NAMALWA (cell line): ENCODE measurements around the gene ZNF569.
"Not testable (repeated sequence)": the region's sequence is repeated elsewhere in the genome, so short reads cannot be mapped to it uniquely, and the experiment has no call there.

Experiments
- DNase-seq: peaks from one replicate; pipeline ENCODE4 v3.0.0-alpha.2; 2015; ENCODE audit warnings: low spot score

Gene ZNF569

DNA sequence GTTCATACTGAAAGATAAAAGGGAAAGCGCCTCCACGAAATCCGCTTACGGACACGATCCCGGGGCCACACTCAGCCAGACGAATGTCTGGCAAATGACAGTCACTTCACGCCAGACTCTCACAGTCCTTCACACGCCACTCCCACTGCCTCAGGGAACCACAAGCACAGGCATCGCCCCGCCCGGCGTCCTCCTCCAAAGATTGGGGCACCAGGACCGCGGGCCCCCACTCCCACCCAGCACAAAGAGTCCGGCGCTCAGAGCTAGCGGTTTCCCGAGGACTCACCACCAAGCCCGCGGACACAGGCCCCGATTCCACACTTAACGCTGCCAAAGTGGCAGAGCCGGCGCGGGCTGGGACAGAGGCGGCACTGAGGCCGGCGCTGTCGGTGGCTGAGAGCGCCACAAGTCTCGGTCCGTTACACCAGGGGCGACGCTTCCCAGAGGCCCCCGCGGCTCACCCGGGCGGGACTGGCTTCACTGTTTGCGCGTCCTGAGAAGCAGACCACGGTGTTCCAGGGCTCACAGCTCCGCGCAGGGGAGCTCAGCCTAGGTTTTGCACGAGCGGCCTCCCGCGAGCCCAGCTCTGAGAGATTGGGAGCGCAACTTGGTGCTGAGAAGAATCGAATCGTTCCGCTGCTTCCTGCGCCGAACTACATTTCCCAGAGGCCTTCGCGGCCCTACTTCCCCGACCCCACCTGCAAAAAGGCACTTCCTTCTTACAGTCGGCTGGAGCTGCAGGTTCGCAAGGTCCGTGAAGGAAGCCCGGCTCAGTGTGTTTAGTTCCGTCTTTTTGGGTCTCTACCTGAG is at the start of gene ZNF569:
ZNF569 (minus strand) TSS at position 647 of the 810 bp plus-strand sequence. CDS start 22,523 bp downstream, outside the sequence.
- peak; percentile 94 for DNase-seq

DNA sequence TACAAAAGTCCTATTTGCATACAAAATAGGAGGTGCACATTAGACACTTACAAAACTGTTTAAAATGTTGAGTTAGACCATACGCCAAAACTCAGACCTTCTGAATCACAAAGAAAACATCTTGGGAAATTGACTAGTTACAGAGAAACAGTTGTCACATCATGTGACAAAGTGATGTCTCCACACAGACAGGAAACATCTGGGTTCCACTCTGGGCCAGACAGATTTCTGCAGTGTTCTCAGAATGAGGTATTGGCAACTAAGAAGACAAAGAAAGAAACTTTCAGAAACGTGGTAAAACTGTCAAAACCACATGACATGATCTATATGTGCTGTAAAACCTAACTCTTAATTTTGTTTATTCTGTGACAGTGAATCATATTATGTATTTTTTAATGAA is 46.2 kb upstream of the ZNF569 start:
- no peak for DNase-seq

DNA sequence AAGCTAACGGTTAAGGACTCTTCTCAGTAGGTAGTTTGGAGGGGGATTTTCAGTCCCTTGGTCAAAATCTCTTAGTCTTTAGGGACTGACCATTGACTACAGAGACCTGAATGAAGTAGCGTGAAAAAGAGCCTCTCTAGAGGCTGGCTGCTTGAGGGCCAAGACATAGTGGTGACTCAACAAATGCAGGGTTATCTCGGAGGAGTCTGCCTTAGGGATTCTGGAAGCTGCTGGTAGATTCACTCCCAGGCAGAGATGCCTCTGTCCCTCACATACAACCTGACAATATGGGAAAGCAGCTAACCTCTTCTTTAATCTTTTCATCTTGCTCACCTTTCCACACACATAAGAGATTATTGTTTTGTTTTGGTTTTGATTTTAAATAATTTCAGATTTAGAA is 44.6 kb upstream of the ZNF569 start:
- no peak for DNase-seq

DNA sequence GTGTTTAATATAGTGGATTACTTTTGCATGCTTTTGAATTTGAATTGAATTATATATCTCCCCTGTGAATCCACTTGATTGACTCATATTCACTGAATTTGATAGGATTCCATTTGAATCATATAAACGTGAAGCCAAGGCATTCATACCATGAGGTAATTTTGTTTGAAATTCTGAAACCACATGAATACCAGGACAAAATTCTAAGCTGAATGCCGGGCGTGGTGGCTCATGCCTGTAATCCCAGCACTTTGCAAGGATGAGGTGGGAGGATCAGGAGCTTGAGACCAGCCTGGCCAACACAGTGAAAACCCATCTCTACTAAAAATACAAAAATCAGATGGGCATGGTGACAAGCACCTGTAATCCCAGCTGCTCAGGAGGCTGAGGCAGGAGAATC is 43.9 kb upstream of the ZNF569 start:
- no peak for DNase-seq

DNA sequence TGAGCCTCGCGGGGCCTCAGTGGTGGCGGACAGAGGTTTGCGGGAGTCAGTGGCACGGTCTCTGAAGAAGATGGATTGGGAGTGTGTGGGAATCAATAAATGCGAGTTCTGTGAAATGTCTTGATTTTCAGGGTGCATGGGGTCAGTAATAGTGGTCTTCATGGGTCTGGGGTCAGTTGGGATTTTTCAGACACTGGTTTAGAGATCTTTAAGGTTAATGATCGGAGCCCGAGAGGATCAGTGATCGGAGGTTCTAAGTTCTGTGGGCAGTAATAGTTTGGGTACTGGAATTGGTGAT is 39.9 kb upstream of the ZNF569 start:
- no peak for DNase-seq

DNA sequence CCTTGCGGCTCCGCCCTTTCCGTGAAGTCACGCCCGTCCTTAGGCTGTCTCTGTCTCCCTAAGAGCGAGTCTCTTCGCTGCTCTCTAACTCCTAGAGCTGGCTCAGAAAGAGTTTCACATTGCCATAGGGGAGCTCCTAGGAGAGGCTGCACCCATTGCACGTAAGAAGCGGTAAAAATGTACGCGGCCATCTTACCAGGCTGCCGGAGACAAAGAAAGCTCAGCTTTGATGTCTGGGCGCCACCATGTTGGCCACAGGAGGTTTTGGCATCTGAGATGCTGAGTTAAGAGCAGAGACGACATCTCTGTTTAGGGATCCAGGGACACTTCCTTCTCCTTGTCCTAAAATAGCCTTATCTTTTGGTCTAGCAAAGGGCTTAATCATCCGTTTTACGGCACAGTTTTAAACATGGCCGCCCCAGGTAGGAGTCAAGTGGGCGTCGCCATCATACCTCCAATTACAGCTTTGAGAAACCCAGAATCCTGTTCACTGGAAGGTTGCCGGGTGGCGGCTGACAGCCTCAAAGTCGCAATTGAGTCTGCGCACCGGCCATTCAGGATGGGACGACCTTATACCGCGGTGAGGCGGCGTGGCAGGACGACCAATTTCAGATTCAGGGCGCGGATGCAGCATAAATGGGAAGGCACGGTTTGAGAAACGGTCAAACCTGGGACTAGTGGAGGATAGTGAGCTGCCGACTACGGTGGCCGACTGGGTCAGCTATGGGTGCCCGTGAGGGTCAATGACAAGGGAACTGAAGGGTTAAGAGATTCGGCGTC is 39.3 kb upstream of the ZNF569 start, which contains the start of gene ZNF793:
ZNF793 (plus strand) TSS at position 553 of the 780 bp plus-strand sequence. CDS start 16,501 bp downstream, outside the sequence.
- no peak for DNase-seq

DNA sequence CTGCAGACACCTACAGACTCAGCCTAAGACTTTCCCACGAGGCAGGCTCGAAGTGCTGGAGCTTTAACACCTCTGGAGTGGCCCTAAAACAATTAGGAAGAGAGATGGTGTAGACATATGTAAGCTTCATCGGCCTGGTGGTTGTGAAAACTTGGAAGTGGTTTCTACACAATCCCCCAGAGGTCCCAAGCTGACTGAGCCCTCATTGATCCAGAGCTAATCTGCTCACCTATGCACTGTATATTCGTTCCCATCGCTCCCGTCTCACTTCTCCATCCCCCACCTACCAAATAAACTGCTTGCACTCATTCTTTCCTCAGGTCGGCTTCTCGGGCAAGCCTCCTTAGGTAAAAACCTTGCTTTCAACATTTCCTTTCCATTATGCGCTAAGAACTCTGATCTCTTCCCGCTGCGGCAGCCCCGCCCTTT is 38.7 kb upstream of the ZNF569 start:
- DNase-seq, result no peak

DNA sequence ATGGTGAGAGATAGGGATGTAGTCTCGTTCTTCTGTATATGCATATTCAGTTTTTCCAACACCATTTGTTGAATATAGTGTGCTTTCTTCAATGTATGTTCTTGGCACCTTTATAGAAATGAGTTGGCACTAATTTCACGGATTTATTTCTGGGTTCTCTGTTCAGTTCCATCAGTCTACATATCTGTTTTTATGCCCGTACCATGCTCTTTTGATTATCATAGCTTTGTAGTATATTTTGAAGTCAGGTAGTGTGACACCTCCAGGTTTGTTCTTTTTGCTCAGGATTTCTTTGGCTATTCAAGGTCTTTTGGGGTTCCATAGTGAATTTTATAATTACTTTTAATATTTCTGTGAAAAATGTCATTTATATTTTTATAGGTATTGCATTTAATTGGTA is 25.0 kb upstream of the ZNF569 start:
- DNase-seq, result no peak

DNA sequence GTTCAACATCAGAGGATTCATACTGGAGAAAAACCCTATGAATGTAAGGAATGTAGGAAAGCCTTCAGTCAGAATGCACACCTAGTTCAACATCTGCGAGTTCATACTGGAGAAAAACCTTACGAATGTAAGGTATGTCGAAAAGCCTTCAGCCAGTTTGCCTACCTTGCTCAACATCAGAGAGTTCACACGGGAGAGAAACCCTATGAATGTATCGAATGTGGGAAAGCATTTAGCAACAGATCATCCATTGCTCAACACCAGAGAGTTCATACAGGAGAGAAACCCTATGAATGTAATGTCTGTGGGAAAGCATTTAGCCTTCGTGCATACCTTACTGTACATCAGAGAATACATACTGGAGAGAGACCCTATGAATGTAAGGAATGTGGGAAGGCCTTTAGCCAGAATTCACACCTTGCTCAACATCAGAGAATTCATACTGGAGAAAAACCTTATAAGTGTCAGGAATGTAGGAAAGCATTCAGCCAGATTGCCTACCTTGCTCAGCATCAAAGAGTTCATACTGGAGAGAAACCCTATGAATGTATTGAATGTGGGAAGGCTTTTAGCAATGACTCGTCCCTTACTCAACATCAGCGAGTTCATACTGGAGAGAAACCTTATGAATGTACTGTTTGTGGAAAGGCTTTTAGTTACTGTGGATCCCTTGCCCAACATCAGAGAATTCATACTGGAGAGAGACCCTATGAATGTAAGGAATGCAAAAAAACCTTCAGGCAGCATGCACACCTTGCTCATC is 17.3 kb upstream of the ZNF569 start:
- DNase-seq, result no peak

DNA sequence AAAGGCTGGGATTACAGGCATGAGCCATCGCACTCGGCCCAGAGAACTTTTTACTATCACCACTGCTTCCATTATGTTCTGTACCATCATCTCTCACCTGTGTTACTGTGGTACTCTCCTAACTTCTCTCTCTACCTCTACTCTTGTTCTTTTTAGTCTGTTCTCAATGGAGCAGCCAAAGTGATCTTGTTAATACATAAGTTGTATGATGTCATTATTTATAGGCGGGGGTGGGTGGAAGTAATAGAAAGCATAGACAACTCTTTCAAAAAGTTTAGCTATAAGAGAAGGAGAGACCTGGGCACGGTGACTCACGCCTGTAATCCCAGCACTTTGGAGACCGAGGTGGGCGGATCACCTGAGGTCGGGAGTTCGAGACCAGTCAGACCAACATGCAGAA is 4.9 kb upstream of the ZNF569 start:
- DNase-seq, result no peak

DNA sequence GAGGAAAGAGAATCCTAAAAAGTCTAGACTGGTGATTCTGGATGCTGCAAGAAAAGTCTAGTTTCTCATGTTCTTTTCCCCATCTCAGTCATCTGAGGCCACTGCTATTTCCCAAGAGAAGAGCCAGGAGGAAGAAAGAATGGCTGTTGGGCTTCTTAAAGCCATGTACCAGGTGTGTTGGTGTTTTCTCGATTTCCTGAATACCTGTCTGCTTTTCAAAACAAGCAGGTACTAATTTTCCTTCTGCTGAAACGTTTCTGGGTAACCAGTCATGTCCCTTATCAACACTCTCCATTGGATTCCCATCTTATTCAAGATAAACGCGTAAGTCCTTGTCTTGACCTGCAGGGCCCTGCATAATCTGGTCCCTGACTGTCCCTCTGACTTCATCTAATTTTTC is 3.0 kb upstream of the ZNF569 start:
- no peak for DNase-seq

DNA sequence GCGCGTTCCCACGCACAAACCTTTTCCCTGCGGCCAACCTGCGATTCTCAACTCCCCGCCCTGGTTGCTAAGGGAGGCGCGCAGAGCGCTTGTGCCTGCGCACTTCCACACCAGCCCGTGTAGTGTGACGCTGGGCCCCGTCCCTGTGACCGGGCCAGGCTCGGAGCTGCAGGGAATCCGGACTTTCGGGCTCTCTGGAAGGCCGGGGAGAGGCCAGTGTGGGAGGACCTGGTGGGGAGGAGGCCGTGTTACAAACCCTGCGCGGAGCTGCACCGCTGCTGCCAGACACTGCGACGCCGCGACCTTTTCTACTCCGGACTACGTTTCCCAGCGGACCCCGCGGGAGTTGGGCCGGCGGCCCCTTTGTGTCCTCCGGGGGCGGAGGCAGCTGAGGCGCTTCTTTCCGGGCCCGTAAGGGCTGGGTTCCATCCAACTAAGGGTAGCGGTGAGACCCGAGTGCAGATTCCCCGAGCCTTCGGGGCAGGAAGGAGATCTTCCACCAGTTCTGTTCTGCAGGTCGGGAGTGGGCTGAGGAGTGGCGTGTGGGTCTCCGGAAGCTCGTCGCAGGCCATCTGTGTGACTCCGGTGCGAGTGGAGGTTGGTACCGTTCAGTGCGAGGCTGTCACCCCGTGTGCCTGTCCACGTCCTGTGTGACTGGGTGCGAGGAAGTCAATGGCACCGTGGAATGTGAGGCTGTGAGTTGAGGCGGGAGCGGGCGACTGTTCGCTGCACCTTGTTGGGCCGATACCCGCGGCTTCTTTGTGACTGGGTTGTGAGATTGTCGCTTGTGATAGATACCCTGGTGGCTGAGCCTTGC is 1.9 kb upstream of the ZNF569 start, which contains the start of gene ZNF570:
ZNF570 (plus strand) TSS at position 396 of the 817 bp plus-strand sequence. CDS start 999 bp downstream, outside the sequence.
- no peak for DNase-seq

DNA sequence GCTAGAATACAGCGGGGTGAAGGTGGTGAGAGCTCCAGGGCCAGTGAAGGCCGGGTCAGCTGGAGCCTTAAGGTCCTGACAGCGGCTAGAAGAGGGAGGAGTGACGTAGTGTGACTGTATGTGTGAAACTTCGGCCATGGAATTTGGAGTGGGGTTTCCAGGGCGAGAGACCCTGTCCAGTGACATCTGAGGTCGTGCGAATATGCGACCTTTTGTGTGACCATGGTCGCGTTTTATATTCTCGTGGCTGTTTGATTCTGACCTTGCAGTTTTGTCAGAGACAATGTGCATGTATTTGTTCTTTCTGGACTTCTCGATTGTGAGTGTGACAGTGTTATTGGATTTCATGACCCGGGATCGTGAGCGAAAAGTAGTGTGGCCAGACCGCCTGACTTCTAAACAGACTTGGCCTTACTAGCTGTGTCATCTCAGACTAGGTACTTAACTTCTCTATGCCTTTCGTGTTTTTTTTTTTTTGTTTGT is 405 bp upstream of the ZNF569 start:
- DNase-seq, result no peak

DNA sequence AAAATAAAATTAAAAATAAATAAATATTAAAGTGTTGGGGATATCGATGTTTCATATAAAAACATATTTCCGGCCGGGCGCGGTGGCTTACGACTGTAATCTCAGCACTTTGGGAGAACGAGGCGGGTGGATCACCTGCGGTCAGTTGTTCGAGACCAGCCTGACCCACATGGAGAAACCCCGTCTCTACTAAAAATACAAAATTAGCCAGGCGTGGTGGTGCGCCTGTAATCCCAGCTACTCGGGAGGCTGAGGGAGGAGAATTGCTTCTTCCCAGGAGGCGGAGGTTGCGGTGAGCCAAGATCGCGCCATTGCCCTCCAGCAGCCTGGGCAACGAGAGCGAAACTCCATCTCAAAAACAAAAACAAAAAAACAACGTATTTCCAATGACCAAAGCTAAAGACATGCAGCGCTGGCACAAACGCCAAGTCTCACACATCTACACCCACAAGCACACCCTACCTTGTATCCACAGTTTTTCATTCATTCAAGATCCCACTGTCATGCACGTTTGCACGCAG is 907 bp downstream of the ZNF569 start:
- no peak for DNase-seq

DNA sequence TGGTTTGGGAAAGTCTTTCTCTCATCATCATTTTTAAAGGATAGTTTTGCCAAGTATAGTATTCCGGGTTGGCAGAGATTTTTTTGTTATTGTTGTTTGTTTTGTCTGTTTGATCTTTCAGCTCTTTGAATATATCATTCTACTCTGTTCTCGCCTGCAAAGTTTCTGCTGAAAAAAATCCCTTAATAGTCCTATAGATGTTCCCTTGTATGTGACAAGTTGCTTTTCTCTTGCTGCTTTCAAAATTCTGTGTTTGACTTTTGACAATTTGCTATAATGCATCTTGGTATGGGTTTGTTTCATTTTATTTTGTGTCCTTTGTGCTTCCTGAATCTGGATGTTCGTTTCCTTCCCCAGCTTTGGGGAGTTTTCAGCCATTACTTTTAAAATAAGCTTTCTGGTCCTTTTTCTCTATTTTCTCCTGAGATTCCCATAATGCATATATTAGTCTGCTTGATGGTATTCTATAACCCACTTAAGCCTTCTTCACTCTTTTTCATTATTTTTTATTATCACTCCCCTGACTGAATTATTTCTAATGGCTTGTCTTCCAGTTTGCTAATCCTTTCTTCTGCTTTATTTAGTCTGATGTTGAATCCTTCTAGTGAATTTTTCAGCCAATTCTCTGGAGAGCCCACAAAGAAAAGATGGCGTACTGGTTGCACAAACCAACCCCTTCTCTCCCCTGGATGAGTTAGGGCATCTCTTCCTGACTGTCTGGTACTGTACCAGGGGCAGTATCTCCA is 14.6 kb downstream of the ZNF569 start:
- DNase-seq, result no peak

DNA sequence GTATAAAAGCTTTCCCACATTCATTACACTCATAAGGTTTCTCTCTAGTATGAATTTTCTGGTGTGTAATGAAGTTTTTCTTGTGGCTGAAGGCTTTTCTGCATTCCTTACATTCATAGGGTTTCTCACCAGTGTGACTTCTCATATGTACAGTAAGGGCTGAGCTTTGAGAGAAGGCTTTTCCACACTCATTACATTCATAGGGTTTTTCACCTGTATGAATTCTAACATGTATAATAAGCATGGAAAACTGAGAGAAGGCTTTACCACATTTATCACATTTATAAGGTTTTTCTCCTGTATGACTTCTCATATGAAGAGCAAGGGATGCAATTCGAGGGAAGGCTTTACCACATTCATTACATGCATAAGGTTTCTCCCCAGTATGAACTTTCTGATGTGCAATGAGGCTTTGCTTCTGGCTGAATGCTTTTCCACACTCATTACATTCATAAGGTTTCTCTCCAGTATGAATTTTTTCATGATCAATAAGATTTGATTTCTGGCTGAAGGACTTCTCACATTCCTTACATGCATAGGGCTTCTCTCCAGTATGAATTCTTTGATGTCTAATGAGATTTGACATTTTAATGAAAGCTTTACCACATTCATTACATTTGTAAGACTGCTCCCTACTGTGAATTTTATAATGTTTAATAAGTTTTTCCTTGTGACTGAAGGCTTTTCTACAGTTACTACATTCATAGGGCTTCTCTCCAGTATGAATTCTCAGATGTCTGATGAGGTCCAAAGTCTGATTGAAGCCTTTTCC is 53.7 kb downstream of the ZNF569 start:
- DNase-seq, result peak; percentile 11

DNA sequence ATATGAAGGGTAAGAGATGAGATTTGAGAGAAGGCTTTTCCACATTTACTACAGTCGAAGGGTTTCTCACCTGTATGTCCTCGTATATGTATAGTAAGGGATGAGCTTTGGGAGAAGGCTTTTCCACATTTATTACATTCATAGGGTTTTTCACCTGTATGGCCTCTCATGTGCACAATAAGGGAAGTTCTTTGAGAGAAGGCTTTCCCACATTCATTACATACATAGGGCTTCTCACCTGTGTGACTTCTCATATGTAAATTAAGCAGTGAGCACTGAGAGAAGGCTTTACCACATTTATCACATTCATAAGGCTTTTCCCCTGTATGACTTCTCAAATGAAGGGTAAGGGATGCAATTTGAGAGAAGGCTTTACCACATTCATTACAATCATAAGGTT is 54.5 kb downstream of the ZNF569 start:
- no peak for DNase-seq

DNA sequence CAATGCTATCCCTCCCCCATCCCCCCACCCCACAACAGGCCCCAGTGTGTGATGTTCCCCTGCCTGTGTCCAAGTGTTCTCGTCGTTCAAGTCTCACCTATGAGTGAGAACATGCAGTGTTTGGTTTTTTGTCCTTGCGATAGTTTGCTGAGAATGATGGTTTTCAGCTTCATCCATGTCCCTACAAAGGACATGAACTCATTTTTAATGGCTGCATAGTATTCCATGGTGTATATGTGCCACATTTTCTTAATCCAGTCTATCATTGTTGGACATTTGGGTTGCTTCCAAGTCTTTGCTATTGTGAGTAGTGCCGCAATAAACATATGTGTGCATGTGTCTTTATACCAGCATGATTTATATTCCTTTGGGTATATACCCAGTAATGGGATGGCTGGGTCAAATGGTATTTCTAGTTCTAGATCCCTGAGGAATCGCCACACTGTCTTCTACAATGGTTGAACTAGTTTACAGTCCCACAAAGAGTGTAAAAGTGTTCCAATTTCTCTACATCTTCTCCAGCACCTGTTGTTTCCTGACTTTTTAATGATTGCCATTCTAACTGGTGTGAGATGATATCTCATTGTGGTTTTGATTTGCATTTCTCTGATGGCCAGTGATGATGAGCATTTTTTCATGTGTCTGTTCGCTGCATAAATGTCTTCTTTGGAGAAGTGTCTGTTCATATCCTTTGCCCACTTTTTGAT is 61.0 kb downstream of the ZNF569 start:
- not testable (repeated sequence) for DNase-seq

DNA sequence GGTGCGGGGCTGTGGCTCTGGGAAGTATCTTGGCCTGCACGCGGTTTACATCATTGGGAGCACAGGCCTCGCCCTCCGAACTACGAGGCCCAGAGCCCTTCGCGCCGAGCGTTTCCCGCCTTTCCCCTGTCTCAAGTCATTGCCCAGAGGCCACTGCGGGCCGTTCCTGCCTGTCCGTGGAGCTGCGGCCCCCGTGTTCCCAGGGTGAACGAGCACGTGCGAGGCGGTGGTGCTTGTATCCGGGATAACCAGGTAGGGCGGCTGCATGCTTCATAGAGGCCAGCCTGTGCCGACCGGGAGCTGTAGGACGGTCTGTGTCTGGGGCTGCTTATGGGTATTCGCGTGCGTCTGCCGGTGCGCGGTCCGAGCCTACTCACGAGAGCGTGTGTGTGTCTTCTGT is 63.8 kb downstream of the ZNF569 start:
- DNase-seq, result no peak
